Measurements from ENCODE around the gene SLC35B2.
"Not testable (repeated sequence)": the region's sequence is repeated elsewhere in the genome, so short reads cannot be mapped to it uniquely, and the experiment has no call there.

SLC35B2 gene

GRCh38 chr6:44232676-44233566, 24.4 kb downstream of the SLC35B2 start:
- no peak for TF ChIP-seq CTCF (IDR thresholded peaks at IDR 0.05; ENCODE audit: insufficient read depth, low read depth, low read length, missing control alignments)
- H3K4me3 ChIP-seq (ENCODE audit: low read length): no peak overlapping the region
- DNase-seq (ENCODE audit: low read depth): no peak

GRCh38 chr6:44231426-44231825, 25.9 kb downstream of the SLC35B2 start:
- not testable (repeated sequence) for H3K4me3 ChIP-seq (ENCODE audit: low read length); DNase-seq (ENCODE audit: low read depth)

- TF ChIP-seq CTCF (IDR thresholded peaks at IDR 0.05; ENCODE audit: insufficient read depth, low read depth, low read length, missing control alignments): no peak
- no peak for DNase-seq (ENCODE audit: low read depth)
- no peak overlapping the region for H3K4me3 ChIP-seq (ENCODE audit: low read length)
Observed at GRCh38 chr6:44230034-44230675, 27.2 kb downstream of the SLC35B2 start.

- H3K4me3 ChIP-seq (ENCODE audit: low read length): no peak overlapping the region
- DNase-seq (ENCODE audit: low read depth): no peak
- TF ChIP-seq CTCF (IDR thresholded peaks at IDR 0.05; ENCODE audit: insufficient read depth, low read depth, low read length, missing control alignments): no peak
Observed at GRCh38 chr6:44229376-44230033, 27.8 kb downstream of the SLC35B2 start.

GRCh38 chr6:44228836-44229235, 28.5 kb downstream of the SLC35B2 start:
- H3K4me3 ChIP-seq (ENCODE audit: low read length): no peak overlapping the region
- TF ChIP-seq CTCF (IDR thresholded peaks at IDR 0.05; ENCODE audit: insufficient read depth, low read depth, low read length, missing control alignments): no peak
- DNase-seq (ENCODE audit: low read depth): no peak

- no peak for TF ChIP-seq CTCF (IDR thresholded peaks at IDR 0.05; ENCODE audit: insufficient read depth, low read depth, low read length, missing control alignments)
- no peak for DNase-seq (ENCODE audit: low read depth)
- no peak overlapping the region for H3K4me3 ChIP-seq (ENCODE audit: low read length)
Observed at GRCh38 chr6:44228433-44228832, 28.9 kb downstream of the SLC35B2 start.

GRCh38 chr6:44228031-44228430, 29.3 kb downstream of the SLC35B2 start:
- no peak for TF ChIP-seq CTCF (IDR thresholded peaks at IDR 0.05; ENCODE audit: insufficient read depth, low read depth, low read length, missing control alignments)
- DNase-seq (ENCODE audit: low read depth): no peak
- H3K4me3 ChIP-seq (ENCODE audit: low read length): no peak overlapping the region
